C4-2B (cell line): ENCODE results near the gene RPL10.
A peak's percentile ranks its signal among the peaks of the same experiment; 100 is the strongest.

Source experiments
- H3K27ac ChIP-seq: fragments of 450-650 bp; 2 replicates; pipeline ENCODE4 v1.5.1; 2017
- ZFX ChIP-seq: fragments of 450-650 bp; IDR thresholded peaks from 2 replicates; pipeline ENCODE4 v1.6.1; 2017
- TF ChIP-seq, protein P1 (sequence below): fragments of 450-650 bp; conservative IDR thresholded peaks from 2 replicates; pipeline ENCODE4 v1.5.1; 2017; ENCODE audit warnings: mild to moderate bottlenecking

RPL10 gene

DNA sequence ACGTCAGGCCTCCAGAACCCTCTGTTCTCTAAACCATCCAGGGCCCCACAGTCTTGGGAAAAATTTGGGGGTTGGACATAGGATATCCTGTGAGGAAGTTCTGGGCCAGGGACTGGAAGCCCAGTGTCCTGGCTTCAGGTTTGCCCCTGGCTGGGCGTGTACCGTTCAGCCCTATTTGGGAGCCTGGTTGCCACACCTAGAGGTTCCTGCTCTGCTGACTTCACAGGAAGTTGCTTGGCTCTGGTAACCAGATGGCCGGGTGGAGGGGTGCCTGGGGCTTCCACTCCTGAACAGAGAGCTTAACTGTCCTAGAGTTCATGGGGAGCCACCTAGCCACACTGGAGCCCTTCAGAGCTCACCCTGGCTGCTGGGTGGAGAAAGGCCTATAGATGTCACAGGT, 14.3 kb downstream of the RPL10 start:
- TF ChIP-seq ZFX, result no peak
- TF ChIP-seq, protein P1, sequence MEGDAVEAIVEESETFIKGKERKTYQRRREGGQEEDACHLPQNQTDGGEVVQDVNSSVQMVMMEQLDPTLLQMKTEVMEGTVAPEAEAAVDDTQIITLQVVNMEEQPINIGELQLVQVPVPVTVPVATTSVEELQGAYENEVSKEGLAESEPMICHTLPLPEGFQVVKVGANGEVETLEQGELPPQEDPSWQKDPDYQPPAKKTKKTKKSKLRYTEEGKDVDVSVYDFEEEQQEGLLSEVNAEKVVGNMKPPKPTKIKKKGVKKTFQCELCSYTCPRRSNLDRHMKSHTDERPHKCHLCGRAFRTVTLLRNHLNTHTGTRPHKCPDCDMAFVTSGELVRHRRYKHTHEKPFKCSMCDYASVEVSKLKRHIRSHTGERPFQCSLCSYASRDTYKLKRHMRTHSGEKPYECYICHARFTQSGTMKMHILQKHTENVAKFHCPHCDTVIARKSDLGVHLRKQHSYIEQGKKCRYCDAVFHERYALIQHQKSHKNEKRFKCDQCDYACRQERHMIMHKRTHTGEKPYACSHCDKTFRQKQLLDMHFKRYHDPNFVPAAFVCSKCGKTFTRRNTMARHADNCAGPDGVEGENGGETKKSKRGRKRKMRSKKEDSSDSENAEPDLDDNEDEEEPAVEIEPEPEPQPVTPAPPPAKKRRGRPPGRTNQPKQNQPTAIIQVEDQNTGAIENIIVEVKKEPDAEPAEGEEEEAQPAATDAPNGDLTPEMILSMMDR, result no peak
- H3K27ac ChIP-seq, result peak overlapping the region; percentile 99

DNA sequence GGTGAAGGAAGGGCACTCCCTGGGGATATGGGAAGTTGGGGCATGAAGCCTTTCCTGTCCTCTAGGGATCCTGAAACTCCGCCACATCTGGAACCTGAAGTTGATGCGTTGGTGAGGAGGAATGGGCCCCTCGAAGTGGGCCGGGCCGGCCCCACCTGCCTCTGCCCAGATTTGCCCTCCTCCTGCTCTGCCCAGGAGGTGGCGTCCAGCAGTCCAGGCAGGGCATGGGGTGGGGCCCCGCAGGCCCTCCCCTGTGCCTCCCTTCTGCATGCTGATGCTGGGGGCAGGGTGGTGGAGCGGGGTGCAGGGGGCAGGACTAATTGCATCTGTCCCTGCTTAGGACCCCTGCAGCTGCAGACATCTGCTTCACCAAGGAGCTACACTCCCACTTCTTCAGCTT, 15.0 kb downstream of the RPL10 start:
- TF ChIP-seq, protein P1, result no peak
- TF ChIP-seq ZFX, result no peak
- H3K27ac ChIP-seq, result no peak overlapping the region

DNA sequence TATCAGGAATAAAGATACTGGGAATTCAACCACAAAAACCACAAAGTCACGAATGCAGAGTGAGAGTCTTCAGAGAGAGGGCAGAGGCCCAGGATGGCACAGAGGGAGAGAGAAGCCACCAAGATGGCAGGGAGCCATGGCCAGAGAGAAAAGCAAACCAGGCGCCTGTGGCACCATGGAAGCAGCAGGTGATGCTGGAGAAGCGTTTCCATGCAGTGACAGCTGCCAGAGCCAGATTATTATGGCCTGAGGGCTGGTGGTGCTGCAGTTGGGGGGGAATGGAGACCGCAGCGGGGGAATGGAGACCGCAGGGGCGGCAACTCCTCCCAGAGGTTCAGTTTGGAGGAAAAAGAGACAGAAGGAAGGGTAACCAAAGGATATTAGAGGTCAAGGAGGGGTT, 19.0 kb downstream of the RPL10 start:
- H3K27ac ChIP-seq, result no peak overlapping the region
- no peak for TF ChIP-seq ZFX
- TF ChIP-seq, protein P1, result no peak

DNA sequence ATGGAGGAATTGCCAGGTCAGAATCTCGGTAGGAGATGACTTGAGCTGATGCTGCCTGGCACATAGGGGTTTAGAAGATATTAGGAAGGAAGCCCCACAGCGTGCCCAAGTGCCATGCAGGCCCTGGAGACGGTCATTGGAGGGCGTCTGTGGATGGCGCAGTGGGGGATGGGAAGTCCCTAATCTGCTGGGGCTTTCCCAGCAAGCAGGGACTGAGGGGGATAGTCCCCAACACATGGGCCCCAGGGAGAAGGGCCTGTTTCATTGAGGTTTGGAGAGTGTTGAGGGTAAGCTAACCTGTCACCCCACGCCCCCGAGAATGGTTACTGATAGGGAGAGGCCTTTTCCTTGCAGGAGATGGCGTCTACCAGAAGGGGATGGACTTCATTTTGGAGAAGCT, 21.0 kb downstream of the RPL10 start:
- no peak overlapping the region for H3K27ac ChIP-seq
- TF ChIP-seq, protein P1, result no peak
- no peak for TF ChIP-seq ZFX

DNA sequence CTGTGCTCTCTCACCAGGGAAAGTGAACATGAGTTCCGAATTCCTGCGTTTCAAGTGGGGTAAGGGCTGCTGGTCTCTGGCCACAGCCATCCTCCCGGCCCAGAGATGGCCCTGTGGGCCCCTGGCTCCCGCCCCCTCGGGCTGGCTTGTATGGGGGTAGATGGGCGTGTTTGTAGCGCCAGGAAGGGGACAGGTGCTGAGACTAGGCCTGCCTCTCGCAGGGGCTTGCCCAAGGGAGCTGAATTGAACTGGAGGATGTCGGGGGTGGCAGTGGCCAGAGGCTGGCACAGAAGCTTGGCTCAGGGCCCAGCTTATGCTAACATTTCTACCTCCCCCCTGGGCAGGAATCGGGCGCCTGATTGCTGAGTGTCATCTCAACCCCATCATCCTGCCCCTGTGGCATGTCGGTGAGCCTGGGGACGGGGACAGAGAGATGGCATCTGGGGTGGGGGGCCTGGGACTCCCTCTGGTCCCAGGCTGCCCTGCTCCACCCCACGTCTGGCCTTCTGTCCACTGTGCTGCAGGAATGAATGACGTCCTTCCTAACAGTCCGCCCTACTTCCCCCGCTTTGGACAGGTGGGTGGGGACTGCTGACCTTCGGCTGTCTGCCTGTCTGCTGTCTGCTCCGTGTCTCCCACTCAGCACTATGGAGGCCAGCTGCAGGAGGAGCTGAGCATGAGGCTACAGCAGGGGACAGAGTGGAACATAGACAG, 21.7 kb downstream of the RPL10 start:
- TF ChIP-seq, protein P1, result no peak
- no peak for TF ChIP-seq ZFX
- H3K27ac ChIP-seq, result no peak overlapping the region

DNA sequence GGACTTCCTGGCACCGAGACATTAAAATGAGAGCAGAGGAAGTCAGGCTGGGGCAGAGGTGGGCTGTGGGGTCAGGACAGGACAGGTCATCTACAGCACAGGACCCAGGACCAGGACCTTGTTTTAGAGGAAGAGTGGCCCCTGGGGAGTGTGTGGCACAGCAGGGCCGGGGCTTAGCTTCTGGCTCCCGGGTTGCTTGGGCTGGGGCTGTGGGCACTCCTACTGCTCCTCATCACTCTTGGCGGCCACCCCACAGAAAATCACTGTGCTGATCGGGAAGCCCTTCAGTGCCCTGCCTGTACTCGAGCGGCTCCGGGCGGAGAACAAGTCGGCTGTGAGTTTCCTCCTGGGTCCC, 22.2 kb downstream of the RPL10 start:
- H3K27ac ChIP-seq, result no peak overlapping the region

DNA sequence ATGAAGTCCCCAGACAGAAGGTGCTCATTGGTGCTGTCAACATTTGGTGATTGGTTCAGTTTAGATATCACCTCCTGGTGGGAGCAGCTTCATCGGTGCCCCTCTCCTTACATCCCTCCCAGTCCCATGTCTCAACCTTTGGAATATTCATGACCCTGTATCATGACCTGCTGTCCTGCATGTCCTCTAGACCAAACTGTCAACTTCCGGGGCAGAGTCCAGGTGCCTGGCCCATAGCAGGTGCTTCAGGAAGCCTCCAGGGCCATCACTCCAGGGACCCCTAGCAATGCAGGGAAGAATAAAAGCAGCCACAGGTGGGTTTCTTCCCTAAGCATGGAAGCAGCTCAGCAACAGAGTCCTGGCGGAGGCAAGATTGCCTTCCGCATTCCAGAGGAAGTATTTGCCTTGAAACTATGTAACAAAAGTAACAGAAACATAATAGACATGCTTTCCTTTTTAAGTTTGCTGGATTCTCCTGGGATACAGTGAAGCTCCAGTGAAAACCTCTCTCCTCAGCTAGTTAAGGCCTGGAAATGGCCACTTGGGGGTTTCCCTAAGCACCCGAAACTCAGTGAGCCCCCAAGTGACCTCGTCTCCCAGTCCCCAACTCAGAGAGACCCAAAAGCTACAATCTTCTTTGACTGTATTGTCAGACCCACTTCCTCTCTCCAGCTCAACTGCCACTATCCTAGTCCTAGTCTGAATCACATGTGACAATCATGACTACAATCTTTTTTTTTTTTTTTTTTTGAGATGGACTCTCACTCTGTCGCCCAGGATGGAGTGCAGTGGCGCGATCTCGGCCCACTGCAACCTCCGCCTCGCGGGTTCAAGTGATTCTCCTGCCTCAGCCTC, 29.0 kb downstream of the RPL10 start:
- no peak for TF ChIP-seq ZFX
- TF ChIP-seq, protein P1, result no peak
- no peak overlapping the region; the same call in 1 of the 2 replicates for H3K27ac ChIP-seq

More for the DNA sequence above, 22.2 kb downstream of the RPL10 start:
- TF ChIP-seq ZFX, result no peak
- TF ChIP-seq, protein P1, result no peak
